EL (cell line): ENCODE results near the gene PLEKHA7.
"Not testable (repeated sequence)": the region's sequence is repeated elsewhere in the genome, so short reads cannot be mapped to it uniquely, and the experiment has no call there.

Source experiments
- DNase-seq: peaks from one replicate; pipeline ENCODE4 v3.0.0-alpha.2; 2016

Gene PLEKHA7

DNA sequence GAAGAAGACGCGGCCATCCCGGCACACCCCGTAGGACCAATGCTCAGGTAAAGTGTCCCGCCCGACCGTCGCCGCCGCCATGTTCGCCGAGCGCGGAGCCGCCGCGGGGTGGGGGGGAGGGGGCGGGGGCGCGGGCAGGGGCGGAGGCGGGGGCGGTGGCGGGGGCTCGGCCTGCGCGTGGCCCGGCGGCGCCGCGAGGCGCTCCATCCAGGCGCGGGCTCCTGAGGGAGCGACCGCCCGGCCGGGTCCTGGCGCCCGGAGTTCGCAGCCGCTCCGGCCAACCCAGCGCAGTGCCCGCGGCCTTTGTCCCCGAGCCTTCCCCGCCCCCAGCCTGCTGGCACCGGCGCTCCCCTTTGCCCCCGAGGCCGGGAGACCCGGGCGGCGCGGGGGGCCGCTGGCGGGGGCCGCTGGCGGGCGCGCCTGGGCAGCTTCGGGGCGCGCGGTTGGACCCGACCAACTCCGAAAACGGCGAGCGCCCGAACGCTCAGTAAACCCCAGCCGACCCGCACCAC, at the start of gene PLEKHA7:
PLEKHA7 (minus strand) TSS at position 94 of the 512 bp plus-strand sequence; CDS start at position 81, 13 bp downstream.
- no peak for DNase-seq

DNA sequence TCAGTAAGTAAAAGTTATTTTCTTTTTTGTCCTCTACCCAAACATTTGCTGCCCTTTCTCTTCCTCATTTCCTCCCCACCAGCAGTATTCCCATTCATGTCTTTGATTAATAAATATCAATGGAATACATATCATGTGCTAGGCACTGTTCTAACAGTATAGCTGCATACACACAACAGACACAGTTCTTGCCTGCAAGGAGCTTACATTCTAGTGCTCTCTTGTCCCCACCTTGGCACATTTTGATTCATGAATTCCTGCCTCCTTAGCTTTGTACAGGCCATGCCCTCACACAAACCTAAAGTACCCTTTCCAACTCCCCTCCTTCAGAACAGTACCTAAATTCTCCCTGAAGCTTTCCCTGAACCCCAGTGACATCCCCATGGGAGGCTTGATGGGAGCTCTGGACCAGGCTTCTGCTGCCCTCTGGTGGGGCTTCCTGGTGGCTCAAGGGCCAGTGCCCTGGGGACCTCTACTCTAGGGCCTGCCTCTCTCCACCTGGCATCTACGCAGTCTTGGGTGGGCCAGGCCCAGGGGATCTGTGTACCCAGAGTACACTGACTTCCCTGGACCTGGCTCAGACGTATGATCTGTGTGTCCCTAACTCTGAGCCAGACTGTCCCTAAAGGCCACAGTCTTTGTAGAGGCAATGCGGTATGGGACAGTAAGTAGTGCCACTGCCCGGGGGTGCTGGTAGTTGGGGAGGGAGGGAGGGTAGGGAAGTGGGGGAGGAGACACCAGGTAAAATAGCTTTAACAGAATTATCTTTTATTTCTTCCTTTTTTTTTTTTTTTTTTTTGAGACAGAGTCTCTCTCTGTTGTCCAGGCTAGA, 49.2 kb upstream of the PLEKHA7 start:
- DNase-seq: peak; percentile 50

GRCh38 chr11:17051146-17051545, 36.9 kb upstream of the PLEKHA7 start:
- not testable (repeated sequence) for DNase-seq

- DNase-seq: not testable (repeated sequence)
Measured at GRCh38 chr11:17048491-17048890, 34.3 kb upstream of the PLEKHA7 start.

GRCh38 chr11:17046690-17047089, 32.5 kb upstream of the PLEKHA7 start:
- DNase-seq: no peak

DNA sequence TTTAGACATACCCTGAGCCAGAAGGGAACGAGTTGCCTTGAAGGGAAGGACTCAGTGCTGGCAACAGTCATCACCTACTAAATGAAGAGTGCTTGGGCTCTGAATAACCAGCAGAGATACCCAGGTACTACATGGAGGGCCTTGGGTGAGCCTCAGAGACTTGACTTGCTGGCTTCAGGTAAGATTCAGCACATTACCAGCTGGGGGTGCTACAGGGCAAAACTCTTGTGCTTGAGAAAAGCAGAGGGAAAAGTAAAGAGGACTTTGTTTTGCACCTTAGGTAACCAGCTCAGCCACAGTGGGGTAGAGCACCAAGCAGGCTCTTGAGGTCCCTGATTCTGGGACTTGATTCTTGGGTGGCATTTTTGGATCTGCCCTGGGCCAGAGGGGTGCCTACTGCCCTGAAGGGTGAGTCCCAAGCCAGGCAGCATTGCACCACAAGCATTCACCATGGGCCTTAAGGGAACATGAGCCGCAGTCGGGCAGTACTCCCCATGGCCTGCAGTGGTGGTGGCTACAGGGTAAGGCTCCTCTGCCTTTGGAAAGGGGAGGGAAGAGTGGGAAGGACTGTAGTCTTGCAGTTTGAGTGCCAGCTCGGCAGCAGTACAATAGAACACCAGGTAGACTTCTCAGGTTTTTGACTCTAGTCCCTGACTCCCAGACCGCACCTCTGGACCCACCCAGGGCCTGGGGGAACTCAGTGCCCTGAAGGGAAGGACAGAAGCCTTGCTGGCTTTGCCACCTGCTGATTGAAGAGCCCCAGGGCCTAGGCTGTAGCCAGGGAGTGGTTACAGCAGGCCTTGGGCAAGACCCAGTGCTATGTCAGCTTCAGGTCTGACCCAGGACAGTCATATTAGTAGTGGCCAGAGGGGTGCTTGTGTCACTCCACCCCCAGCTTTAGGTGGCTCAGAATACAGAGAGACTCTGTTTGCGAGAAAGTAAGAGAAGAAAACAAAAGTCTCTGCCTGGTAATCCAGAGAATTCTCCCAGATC, 22.7 kb upstream of the PLEKHA7 start:
- DNase-seq: no peak

DNA sequence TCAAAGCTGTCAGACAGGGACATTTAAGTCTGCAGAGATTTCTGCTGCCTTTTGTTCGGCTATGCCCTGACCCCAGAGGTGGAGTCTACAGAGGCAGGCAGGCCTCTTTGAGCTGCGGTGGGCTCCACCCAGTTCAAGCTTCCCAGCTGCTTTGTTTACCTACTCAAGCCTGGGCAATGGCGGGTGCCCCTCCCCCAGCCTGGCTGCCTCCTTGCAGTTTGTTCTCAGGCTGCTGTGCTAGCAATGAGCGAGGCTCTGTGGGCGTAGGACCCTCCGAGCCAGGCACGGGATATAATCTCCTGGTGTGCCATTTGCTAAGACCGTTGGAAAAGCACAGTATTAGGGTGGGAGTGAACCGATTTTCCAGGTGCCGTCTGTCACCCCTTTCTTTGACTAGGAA, 19.8 kb upstream of the PLEKHA7 start:
- not testable (repeated sequence) for DNase-seq

DNA sequence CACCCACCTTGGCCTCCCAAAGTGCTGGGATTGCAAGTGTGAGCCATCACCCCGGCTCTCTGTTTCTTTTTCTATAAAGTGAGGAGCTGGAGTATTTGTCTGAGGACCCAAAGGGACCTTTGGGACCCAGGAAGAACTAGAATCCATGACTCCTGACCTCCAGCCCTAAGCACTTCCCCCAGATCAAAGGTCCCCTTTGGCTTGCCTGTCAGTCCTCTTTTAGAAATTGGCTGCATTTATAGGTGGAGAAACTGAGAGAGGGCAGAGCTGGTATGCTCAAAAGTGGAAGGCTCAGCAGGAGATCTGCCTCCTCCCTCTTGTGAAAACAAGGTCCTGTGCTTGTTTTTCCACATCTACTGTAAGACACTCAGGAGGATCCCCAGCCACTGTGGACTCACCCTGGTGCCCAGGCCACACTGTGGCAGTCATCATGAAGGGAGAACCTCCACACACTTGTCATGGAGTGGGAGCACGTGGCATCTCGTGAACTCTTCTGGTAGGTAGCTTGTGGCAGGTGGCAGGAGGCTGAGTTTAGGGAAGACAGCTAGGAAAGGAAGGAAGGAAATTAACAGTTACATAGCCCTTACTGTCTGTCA, 12.4 kb upstream of the PLEKHA7 start:
- DNase-seq: no peak

GRCh38 chr11:17024924-17025323, 10.7 kb upstream of the PLEKHA7 start:
- no peak for DNase-seq

DNA sequence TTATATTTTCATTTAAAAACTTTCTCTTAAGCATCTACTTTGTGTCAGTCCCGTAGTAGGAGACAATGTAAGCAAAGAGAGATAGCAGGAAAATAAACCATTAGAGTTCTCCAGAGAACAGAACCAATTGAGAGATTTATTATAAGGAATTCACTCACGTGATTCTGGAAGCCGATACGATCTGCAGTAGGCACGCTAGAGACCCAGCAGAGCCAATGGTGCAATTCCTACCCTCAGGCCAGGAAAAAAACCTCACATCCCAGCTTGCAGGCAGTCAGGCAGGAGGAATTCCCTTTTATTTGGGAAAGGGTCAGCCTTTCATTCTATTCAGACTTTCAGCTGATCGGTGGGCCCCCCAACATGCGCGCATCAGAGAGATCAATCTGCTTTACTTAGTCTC, 7.3 kb upstream of the PLEKHA7 start:
- peak; percentile 23 for DNase-seq

DNA sequence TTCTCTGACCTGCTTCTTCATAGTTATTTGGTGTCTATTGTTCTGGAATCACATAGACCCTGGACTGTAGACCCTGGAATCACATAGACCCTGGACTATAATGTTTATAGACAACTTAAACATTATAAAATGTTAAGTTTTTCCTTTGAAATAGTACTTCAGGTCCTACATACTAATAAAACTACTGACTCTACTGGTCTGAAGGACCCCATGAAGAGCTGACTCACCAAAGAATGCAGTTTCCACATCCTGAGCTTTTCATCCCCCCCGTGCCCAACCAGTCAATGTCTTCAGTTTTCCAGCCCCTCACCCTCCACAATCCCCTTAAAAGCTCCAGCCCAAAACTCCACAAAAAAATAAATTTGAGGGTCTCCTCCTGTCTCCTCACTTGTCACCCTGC, 6.6 kb upstream of the PLEKHA7 start:
- DNase-seq: peak; percentile 12

DNA sequence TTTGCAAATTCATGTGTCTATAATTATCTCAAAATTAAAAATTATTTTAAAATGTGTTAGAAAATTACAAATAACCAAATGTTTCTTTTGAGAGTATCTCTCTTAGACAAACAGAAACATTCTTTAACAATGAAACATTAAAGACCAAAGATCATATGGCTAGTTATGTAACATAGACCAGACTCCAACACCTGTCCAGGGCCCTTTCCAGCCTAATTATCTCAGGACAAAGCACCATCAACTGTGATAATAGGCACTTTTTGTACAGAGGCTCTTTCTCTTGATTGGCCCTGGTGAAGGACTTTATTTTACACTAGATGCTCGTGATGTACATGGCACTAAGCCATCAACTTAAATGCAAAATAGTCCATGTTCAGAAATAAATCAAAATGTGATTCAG, 5.0 kb upstream of the PLEKHA7 start:
- DNase-seq: no peak

- DNase-seq: no peak
Measured at GRCh38 chr11:17015627-17016126, 1.5 kb upstream of the PLEKHA7 start.

GRCh38 chr11:17014833-17015626, 816 bp upstream of the PLEKHA7 start:
- peak; percentile 13 for DNase-seq

DNA sequence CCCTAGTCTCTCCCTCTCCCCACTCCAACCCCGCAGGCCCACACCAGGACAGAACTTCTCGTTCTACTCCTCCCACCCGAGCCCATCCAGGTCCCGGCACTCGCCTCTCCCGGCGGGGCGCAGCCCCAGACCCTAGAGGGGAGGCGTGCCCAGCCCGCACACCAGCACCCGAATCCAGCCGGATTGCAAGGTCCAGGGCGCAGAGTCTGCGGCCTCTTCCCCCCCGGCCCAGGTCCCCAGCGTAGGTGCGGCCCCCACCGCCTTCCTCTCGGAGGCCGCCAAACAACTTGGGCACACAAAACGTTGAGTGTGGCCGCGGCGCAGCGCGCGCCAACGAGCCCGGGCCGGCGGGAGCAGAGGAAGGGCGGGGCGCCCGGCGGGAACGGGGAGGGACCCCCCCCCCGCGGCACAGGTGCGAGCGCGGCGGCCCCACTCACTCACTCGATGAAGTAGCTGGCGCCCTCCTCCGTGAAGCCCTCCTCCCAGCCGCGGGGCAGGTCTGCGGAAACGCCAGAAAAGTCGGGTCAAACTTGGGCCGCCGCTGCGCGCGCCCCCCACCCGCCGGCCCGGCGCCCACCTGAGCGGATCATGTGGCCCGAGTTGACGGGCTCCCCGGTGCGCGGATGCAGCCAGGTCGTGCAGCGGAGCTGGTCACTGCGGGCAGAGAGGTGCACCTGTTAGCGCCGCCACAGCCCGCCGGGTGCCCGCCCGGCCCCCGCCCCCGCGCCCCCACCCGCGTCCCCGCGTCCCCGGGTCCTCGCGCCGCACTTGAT, 480 bp downstream of the PLEKHA7 start:
- DNase-seq: no peak

GRCh38 chr11:17012712-17013547, 1.3 kb downstream of the PLEKHA7 start:
- peak; percentile 58 for DNase-seq

DNA sequence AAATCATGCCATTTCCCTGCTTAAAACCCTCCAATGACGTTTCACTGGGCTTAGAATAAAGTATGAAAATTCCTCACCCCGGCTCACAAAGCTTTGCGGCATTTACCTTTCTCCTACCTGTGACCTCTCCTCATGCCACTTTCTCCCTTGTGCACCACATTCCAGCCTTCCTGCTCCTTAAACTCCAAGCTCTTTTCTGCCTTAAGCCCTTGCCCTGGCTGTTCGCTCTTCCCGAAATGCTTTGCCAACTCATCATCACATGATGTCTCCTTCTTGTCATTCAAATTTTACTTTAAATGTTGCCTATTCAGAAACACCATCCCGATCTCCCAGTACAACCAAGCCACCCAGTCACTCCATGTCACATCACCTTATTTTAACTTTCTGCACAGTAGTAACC, 2.0 kb downstream of the PLEKHA7 start:
- no peak for DNase-seq

DNA sequence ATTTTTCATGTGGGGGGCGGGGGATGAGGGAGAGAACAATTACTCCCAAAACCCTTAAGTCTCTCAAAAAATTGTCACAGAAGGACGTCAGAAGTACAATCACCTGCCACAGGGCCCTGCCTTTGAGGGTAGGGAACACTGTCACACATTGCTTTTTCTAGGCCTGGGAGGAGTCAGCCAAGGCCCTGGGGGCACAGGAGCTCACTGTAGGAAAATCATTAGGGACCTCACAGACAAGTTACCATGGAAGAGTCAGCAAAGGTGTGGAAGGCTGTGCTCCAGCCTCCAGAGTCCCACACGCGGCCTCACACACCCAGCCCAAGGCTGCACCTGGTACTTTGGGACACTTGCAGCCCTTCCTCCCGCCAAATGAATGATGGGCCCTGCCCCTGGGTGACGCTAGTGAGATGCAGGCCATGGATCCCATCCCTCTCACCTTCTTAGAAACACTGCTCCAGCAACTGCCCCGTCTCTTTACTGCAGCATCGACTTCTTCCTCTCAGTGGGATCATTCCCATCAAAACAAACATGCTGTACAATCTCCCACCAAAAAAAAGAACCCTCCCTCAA, 3.3 kb downstream of the PLEKHA7 start:
- no peak for DNase-seq

DNA sequence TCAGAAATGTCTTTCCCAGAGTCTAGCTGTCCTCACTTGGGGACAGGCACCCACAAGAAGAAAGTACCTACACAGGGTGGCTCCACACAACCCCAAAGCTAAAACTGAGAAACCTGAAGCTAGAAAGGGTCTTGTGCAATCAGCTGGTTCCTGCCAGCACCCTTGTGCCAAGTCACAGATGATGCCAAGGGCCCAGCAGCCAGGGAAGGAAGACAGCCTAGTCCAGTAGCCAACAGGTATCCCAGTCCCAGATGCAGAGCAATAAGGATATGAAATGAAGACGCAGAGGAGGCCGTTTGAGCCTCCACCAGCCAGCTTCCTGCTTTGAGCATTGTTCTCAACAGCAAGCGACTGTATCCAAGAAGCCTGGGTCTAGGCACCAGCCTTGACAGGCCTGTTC, 6.1 kb downstream of the PLEKHA7 start:
- DNase-seq: no peak

GRCh38 chr11:17005646-17006045, 8.6 kb downstream of the PLEKHA7 start:
- DNase-seq: no peak
